HepG2 (cell line): ENCODE measurements around the gene HEXD. TPM values are rescaled to one million over a fixed set of nuclear protein-coding genes. Genes with fewer than 3 reads are reported as not detected.

Experiments
- FOXK1 ChIP-seq: sonication (generic); formaldehyde crosslinking; IDR thresholded peaks from 2 replicates; pipeline ENCODE4 v1.4.0; 2020; ENCODE audit warnings: low read depth, missing genetic modification reagents, borderline replicate concordance
- ISL2 ChIP-seq: sonication (generic); formaldehyde crosslinking; IDR thresholded peaks from 2 replicates; pipeline ENCODE4 v1.5.0; 2020; ENCODE audit warnings: missing genetic modification reagents
- SNAI1 ChIP-seq: sonication (generic); formaldehyde crosslinking; IDR thresholded peaks from 2 replicates; pipeline ENCODE4 v1.5.0; 2020; ENCODE audit warnings: mild to moderate bottlenecking, missing genetic modification reagents, borderline replicate concordance
- polyA plus RNA-seq, 8 experiments: library from polyadenylated mRNA; depleted of rRNA in 3 of 8; stranded (reverse) in 7 of 8; unstranded in 1 of 8; fragments of >200 nt; fragmentation: Illumina TruSeq in 4 of 8; extraction: Trizol in 4 of 8; gene quantifications; 2 replicates each; pipeline versions ENCODE4 v1.2.1 to v1.2.3, GENCODE V29; 2011 to 2016; ENCODE audit warnings: low read depth in 4 of 8, missing spikeins in 1 of 8, mixed read lengths in 1 of 8; ENCODE audit not compliant: insufficient read depth in 1 of 8
- total RNA-seq, 5 experiments: library from RNA; depleted of rRNA; stranded (reverse); fragments of >200 nt; fragmentation: Illumina TruSeq; extraction: Trizol; gene quantifications; 2 replicates each; pipeline ENCODE4 v1.2.3, GENCODE V29; 2016; ENCODE audit warnings: low read depth in 1 of 5
- TF ChIP-seq, protein P1 (sequence below): sonication (generic); formaldehyde crosslinking; IDR thresholded peaks from 2 replicates; pipeline ENCODE4 v1.5.0; 2020; ENCODE audit warnings: mild to moderate bottlenecking, missing genetic modification reagents, borderline replicate concordance
- TF ChIP-seq, protein P2 (sequence below): sonication (generic); formaldehyde crosslinking; IDR thresholded peaks from 2 replicates; pipeline ENCODE4 v1.4.0; 2020; ENCODE audit warnings: missing genetic modification reagents
- TF ChIP-seq, protein P3 (sequence below): sonication (generic); formaldehyde crosslinking; IDR thresholded peaks from 2 replicates; pipeline ENCODE4 v1.4.0; 2020; ENCODE audit warnings: missing genetic modification reagents

Gene HEXD
- total and polyA plus RNA-seq, 2 of the 13 experiments (the other 11 are each of a cell fraction or from before 2014, with no cell fraction given) = 22.3 to 41.8 TPM

DNA sequence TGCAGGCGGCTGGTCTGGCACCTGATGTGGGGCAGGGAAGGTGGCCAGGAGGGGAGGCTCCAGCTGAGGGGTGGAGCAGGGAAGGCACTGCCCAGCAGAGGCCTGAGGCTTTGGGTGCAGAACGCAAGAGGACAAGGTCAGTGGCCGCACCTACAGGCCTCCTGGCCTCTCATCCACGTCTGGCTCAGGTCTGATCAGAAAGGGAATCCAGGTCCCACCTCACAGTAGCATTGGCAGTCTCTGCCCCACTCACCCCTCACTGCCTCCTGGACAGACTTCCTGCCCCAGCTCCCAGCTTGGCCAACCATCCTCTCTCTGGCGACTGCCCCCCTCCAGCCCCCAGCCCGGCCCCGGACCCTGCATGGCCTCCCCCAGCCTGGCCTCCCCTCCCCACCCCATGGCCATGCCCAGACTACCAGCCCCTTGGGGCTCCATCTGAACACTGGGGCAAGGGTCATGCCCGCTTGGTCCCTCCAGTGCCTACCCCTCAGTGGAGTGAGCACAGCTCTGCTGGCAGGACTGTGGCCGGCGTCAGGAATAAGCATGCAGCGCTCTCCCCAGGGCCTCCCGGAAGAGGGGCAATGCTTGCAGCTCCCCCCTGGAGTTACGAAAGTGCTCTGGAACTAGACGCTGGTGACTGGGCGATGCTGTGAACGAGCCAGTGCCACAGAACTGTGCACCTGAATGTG lies 42.0 kb upstream of the HEXD start (continued):
- TF ChIP-seq, protein P1, sequence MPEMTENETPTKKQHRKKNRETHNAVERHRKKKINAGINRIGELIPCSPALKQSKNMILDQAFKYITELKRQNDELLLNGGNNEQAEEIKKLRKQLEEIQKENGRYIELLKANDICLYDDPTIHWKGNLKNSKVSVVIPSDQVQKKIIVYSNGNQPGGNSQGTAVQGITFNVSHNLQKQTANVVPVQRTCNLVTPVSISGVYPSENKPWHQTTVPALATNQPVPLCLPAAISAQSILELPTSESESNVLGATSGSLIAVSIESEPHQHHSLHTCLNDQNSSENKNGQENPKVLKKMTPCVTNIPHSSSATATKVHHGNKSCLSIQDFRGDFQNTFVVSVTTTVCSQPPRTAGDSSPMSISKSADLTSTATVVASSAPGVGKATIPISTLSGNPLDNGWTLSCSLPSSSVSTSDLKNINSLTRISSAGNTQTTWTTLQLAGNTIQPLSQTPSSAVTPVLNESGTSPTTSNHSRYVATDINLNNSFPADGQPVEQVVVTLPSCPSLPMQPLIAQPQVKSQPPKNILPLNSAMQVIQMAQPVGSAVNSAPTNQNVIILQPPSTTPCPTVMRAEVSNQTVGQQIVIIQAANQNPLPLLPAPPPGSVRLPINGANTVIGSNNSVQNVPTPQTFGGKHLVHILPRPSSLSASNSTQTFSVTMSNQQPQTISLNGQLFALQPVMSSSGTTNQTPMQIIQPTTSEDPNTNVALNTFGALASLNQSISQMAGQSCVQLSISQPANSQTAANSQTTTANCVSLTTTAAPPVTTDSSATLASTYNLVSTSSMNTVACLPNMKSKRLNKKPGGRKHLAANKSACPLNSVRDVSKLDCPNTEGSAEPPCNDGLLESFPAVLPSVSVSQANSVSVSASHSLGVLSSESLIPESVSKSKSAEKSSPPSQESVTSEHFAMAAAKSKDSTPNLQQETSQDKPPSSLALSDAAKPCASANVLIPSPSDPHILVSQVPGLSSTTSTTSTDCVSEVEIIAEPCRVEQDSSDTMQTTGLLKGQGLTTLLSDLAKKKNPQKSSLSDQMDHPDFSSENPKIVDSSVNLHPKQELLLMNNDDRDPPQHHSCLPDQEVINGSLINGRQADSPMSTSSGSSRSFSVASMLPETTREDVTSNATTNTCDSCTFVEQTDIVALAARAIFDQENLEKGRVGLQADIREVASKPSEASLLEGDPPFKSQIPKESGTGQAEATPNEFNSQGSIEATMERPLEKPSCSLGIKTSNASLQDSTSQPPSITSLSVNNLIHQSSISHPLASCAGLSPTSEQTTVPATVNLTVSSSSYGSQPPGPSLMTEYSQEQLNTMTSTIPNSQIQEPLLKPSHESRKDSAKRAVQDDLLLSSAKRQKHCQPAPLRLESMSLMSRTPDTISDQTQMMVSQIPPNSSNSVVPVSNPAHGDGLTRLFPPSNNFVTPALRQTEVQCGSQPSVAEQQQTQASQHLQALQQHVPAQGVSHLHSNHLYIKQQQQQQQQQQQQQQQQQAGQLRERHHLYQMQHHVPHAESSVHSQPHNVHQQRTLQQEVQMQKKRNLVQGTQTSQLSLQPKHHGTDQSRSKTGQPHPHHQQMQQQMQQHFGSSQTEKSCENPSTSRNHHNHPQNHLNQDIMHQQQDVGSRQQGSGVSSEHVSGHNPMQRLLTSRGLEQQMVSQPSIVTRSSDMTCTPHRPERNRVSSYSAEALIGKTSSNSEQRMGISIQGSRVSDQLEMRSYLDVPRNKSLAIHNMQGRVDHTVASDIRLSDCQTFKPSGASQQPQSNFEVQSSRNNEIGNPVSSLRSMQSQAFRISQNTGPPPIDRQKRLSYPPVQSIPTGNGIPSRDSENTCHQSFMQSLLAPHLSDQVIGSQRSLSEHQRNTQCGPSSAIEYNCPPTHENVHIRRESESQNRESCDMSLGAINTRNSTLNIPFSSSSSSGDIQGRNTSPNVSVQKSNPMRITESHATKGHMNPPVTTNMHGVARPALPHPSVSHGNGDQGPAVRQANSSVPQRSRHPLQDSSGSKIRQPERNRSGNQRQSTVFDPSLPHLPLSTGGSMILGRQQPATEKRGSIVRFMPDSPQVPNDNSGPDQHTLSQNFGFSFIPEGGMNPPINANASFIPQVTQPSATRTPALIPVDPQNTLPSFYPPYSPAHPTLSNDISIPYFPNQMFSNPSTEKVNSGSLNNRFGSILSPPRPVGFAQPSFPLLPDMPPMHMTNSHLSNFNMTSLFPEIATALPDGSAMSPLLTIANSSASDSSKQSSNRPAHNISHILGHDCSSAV = no peak
- no peak for TF ChIP-seq SNAI1 (CRISPR knock-in tag)
- TF ChIP-seq FOXK1 (CRISPR knock-in tag) = 0 out of 2 replicates have a peak, but pooled peaks have one; percentile 16
- TF ChIP-seq, protein P2, sequence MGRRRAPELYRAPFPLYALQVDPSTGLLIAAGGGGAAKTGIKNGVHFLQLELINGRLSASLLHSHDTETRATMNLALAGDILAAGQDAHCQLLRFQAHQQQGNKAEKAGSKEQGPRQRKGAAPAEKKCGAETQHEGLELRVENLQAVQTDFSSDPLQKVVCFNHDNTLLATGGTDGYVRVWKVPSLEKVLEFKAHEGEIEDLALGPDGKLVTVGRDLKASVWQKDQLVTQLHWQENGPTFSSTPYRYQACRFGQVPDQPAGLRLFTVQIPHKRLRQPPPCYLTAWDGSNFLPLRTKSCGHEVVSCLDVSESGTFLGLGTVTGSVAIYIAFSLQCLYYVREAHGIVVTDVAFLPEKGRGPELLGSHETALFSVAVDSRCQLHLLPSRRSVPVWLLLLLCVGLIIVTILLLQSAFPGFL (CRISPR knock-in tag) = no peak
- TF ChIP-seq, protein P3, sequence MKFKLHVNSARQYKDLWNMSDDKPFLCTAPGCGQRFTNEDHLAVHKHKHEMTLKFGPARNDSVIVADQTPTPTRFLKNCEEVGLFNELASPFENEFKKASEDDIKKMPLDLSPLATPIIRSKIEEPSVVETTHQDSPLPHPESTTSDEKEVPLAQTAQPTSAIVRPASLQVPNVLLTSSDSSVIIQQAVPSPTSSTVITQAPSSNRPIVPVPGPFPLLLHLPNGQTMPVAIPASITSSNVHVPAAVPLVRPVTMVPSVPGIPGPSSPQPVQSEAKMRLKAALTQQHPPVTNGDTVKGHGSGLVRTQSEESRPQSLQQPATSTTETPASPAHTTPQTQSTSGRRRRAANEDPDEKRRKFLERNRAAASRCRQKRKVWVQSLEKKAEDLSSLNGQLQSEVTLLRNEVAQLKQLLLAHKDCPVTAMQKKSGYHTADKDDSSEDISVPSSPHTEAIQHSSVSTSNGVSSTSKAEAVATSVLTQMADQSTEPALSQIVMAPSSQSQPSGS (CRISPR knock-in tag) = no peak
- no peak for TF ChIP-seq ISL2
- TF ChIP-seq, all 625 proteins: peak for 104
